Stimulated activated CD8-positive, alpha-beta memory T cell treated with anti-CD3 and anti-CD28 coated beads, Interleukin-4, amount 100 ng/mL, for 24 hours (primary cell): Measurements from ENCODE around the gene WAPL.
A peak's percentile ranks its signal among the peaks of the same experiment; 100 is the strongest.
"Not testable (repeated sequence)": the region's sequence is repeated elsewhere in the genome, so short reads cannot be mapped to it uniquely, and the experiment has no call there.

Experiments used
- DNase-seq: peaks from one replicate; pipeline ENCODE4 v3.0.0-alpha.2; 2020; ENCODE audit warnings: low read depth

The WAPL gene

DNA sequence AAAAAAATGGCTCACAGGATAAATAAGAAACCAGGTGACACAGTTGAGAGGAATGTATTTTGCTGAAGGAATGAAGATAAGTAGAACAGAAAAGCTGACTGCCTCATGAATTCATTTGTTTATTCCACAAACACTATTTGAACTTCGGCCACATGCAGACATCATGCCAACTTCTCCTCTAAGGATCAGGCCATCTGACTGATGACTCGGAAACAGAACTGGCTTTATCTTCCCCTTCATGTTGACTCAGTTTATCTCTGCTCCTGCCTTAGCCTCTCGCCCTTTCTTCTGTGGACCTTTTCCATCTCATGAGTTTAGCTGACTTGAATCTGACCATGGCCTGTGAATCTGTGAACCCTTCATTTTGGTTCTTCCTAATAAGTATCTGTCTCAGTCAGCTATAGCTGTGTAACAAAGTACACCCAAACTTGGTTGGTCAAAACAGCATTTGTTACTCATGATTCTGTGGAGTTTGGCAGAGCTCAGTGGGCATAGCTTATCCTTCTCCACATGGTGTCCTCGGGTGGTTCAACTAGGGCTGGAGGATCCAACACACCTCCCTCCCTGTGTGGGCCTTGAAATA is 111.0 kb downstream of the WAPL start:
- DNase-seq = no peak

DNA sequence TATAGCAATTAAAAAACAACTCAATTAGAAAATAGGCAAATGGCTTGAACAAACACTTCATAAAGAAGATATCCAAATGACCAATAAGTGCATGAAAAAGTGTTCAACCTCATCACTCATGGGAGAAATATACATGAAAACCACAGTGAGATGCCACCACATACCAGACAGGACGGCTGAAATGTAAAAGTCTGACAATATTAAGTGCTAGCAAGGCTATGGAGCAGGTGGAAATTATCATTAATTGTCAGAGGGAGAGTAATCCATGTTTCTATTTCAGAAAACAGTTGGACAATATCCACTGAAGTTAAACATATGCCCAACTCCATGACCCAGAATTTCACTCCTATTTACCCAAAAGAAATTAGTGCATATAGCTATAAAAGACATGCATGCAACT is 112.4 kb downstream of the WAPL start:
- DNase-seq = no peak

DNA sequence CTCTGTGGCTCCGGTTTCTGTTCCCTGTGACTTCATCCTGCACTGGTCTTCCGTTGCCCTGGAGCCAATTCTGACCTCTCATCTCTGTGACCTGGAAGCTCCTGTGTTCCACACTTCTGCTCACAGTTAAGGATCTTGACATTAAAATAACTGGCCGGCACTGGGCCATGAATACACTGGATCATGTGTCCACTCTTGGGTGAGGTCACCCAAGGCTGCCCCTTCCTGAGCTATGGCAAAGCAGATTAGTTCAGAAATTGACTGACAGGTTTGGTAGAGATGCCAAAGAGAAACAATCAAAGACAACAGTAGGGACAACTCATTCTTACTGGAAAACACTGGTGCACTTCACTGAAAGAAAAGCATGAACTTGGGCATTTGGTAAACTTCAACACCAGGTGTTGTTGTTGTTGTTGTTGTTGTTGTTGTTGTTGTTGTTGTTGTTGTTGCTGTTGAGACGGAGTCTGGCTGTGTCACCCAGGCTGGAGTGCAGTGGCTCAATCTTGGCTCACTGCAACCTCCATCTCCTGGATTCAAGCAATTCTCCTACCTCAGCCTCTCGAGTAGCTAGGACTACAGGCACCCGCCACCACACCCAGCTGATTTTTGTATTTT is 118.3 kb downstream of the WAPL start:
- DNase-seq = no peak

DNA sequence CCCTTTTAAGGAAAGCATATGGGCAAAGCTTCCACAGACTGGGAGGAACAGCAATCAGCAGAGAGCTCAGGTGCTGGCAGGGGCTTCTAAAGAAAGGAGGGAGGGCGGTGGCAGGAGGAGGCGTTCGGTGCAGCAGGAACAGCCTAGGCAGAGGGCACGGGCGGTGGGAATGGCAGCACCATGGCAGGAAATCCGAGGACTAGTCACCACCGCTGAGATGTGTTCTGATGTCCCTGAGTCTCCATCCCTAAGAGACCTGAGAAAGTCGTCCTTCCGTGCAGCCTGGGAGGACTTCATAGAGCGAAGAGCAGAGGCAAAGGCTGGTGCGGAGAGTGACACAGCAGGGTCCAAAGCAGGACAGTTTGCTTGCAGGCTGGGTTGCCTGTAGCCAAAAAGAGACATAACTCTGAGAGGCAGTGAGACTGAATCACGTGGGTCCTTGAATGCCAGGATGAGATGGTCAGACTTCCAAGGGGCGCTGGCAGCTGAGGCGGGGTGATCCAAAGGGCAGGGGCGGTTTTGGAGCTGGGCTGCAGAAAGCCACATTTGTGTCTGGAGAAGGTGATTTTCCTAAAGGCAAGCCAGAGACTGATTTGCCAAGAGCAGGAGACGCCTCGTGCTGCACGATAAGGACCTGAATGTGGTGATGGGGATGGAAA is 119.2 kb downstream of the WAPL start:
- no peak for DNase-seq

DNA sequence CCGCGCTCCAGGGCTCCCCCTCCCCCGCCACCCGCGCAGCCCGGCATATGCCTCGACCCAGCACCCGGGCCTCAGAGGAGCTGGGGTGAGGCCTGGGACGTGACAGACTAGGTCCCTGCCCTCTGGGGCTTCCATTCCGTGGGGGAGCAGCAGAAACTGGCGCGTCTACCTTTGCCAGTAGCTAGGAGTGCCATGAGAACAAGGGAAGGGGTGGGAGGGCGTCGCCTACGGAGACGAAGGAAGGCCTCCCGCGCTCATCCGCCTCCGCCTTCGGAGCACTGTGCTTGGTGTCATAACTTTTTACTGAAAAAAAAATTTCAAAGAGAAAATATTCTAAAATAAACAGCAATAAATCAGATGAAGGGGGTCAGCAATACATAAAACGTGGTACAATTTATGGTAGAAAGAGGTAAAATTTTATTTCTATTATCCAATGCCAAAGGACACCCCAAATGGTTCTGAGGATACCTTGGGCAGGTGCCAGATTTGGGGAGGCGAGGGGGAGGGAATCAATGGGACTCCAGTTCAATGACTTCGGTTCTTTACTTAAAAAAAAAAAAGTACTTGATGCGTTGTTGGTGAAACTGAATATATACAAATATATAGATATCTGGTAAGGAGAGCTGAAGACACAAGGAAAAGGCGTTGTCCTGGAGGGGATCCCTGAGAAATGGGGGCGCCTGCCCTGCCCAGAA is 119.9 kb downstream of the WAPL start:
- no peak for DNase-seq

DNA sequence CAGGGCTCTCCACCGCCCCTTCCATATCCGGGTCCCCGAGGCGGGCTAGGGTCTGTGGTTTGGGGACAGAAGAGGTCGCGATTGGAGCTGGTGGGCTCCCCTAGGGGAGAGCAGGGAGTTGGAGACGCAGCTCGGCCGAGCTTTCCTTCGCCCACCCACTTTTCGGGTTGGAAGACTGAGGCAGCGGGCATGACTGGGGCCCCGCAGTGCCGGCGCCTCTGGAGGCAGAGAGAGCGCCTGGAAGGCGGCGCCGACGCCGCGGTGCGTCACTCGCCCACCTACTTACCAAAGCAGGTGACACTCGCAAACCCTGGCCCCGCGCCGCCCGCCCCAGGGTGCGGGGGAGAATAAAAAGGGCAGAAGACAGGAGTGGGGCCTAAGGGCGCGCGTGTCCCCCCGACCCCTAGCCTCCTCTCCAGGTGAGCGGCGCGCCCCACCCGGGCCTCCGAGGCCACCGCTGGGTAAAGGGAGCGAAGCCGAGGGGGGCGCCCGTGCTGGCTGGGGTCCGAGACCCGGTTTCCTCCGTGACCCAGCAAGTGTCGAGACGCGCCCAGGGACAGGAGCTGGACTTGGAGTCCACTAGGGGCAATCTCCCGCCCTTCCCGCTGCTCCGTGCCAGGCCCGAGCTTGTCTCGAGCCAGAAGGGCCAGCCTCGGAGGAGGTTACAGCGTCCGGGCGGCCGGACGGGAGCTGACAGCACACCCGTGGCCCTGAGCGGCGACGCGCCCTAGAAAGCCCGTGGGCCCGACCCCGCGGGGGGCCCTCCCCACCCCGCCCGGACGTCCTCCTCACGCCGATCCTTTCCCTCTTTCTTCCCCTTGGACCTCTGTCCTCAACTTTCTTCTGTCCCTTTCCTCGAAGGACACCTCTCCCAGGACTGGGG is 120.6 kb downstream of the WAPL start:
- DNase-seq = peak; percentile 59

DNA sequence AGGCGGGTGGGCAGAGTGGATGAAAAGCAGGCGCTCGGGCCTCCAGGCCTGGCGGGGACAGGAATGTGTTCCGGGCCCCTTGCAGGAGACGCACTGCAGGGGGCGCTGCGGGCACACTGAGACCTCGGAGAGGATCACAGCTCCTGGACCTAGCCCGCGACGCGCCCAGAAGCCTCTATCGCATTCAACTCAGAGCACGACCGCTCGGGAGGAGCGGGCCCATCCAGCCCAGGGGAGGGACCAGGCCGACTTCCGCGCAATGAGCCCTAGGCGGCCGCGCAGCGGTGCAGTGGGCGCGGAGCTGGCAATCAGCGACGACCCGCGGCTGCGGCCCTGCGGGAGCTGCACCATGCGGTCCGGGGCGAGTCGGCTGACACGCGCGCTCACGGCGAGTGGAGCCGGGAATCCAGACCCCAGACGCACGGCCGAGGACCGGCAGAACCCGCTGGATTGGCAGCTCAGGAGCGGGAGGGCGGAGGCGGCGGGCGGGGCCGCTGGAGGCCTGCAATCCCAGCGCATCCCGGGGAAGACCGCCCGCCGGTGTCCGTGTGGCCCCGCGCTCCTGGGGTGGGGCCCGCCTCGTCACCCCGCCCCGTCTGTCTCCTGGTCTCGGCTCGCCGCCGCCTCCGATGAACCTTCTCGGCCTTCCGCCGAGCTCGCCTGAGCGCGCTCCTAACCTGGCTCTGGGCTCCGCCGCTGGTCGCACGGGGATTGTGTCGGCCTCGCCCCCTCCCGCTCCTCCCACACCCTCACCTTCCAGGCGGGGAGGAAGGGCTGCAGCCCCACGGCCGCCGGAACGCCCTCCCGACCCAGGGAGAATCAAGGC is 121.5 kb downstream of the WAPL start:
- peak; percentile 89 for DNase-seq

DNA sequence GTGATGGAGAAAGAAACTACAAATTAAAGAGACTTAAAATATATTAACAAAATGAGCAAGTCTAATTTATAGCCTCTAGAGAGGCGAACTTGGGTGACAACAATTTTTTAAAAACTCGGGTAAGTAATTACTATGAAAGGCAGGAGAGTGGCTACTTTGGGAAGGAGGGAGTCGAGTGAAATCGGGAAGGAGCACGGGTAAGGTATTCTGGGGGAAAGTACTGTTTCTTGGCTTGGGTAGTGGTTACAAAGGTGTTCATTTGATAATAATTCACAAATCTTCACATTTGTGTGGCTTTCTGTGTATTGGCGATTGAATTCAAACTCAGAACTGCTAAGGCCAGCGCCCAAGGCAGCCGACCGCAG is 122.1 kb downstream of the WAPL start:
- DNase-seq = no peak

DNA sequence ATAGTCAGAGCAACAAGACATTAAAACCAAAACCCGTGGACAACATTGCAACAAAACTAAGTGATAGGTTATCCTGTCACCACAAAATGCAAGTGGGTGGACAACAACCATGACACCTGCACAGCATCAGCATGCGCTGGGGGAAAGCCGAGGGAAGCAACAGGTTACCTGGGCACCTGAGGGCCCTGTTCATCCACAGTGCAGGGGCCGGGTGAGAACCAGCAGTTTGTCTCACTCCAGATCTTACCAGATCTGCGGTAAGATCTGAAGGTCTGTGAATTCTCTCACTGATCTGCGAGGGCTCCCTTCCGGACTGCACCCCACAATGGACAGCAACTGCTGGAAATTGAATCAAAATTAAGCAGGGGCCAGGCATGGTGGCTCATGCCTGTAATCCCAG is 124.5 kb downstream of the WAPL start:
- no peak for DNase-seq

DNA sequence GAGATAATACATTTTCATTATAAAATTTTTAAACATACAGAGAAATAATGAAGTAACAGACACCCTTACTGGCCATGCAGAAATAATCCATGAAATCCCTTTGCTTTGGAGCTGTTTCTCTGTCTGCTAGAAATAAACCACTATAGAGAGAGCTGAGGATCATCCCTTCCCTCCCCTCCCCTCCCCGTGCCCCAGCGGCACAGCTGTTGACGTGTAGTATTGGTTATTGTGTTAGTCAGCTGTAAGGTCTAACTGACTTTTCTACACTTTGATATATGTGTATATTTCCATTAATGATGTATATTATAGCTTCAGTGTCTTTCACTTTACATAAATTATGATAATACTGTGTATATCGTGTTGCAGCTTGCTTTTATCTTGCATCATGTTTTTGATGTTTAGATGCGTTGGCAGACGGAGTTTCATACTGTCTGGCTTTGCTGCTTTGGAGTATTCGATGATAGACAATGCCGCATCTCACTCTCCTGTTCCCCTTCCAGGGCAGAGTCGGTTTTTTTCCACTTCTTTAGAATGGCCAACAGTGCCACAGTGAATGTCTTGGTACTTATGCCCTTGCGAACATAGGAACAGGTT is 127.6 kb downstream of the WAPL start:
- no peak for DNase-seq

DNA sequence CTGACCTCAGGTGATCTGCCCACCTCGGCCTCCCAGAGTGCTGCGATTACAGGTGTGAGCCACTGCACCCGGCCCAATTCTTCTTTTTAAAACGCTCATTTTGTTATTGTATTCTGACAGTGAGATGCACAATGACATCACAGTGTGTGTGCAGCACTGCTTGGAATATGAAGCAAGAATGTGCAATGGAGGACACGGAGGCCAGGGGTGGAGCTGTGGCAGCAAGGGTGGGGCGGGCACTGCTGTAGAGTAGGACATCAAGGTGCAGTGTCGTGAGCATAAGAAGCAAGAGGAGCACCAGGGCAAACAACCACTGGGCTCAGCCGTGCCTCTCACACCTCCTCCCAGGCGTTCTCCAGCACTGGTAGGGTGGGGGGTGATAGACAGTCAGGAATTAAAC is 128.2 kb downstream of the WAPL start:
- DNase-seq = no peak

DNA sequence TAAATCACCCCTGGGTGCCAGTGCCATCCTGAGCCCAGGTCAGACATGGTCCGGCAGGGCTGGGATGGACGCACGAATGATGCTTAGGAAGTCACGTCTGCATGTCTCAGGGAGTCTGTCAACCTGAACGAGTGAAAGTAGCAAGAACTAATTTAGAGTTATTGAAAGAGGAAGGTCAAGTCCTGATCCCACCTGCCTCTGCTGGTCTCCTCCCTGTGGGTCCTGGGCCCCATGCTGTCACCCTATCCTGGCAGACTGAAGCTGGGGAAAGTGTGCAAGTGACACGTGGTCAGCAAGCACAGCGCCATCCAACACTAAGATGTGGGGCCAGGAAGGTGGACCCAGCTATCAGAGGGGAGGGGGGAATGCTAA is 128.9 kb downstream of the WAPL start:
- DNase-seq = no peak

DNA sequence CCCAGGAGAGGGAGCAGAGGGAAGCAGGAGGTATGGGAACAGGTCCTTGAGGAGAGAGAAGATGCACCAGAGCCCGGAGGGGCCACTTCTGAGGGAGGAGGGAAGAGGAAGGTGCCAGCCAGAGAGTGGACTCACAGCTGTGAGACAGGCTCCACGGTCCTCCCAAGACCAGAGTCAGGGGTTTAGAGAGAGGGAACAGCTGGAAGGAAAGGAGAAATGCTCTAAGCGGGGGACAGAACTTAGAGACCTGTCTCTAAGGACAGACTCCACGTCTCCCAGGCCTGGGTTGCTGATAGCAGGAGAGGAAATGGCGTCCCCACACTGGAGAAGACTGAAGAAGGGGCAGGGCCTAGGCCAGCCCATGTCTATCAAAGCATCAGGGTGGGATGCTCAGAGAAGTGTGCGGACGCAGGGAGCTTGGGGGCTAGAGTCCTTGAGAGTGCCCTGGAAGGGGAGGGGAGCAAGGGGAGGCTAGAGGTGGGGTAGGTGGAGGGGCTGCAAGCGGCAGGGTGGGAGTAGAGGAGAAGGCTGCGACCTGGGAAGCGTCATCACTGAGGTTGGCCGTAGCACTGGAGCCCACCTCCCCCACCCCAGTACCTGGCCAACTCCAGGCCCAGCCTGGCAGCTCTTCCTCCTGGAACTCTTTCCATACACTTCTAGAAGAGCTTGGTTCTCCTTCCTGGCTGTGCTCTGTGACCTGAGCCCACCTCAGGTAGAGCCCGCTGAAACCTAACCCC is 129.4 kb downstream of the WAPL start:
- no peak for DNase-seq

DNA sequence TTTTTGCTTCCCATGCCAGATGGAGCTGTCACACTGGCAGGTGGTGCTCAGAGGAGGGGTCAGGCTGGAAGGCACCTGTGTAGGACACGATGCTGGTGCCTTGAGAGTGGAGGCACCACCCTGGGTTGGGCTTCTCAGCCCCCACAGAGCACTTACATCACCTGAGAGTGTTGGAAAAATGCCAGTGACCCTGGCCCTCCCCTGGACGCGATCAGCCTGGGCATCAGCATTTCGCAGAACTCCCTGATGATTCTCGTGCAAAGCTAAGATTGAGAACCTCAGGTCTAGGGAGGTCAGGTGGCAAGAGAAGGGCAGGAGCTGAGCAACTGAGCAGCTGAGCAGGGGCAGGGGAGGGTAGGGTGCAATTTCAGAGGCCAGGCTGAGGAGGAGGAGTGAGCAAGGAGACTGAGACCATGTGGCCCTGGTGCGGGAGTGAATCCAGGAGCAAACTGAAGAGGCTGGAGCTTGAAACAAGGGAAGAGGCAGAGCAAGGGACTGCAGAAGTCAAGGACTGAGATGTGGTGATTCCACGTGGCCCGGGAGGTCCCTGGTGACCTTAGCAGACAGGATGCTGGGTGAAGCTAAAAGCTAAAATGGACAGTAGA is 130.3 kb downstream of the WAPL start:
- DNase-seq = no peak

DNA sequence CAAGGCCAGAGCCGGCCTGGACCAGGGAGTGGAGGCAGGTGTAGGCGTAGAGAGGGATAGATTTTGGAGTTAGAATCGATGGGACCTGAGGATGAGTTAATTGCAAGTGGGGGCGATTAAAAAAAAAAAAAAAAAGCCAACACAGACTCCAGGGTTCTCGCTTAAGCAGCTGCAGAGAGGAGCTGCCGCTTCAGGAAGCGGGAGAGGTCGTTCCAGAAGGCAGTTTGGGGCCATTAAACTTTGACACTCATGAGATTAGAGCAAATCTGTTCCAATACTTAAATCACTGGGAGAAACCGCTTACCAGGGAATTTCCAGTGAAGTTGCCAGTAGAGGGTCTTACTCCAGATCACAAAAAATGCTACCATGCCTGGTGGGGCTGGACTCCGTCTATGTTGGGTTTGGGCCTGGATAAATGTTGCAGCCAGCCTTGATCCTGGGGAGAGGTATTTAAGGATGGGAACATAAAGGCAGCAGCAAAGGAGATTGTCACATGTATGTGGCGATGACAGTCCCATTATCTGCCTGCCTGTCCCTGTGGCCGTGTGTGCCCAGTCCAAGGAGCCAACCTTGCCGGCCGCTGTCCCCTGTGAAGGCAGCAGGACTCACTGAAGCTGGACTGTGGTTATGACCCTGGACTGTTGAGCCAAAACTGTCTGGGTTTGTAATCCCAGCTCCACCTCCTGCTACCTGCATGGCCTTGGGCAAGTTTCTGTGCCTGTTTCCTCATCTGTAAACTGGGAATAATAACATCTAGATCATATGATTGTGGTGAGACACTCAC is 131.1 kb downstream of the WAPL start:
- no peak for DNase-seq

DNA sequence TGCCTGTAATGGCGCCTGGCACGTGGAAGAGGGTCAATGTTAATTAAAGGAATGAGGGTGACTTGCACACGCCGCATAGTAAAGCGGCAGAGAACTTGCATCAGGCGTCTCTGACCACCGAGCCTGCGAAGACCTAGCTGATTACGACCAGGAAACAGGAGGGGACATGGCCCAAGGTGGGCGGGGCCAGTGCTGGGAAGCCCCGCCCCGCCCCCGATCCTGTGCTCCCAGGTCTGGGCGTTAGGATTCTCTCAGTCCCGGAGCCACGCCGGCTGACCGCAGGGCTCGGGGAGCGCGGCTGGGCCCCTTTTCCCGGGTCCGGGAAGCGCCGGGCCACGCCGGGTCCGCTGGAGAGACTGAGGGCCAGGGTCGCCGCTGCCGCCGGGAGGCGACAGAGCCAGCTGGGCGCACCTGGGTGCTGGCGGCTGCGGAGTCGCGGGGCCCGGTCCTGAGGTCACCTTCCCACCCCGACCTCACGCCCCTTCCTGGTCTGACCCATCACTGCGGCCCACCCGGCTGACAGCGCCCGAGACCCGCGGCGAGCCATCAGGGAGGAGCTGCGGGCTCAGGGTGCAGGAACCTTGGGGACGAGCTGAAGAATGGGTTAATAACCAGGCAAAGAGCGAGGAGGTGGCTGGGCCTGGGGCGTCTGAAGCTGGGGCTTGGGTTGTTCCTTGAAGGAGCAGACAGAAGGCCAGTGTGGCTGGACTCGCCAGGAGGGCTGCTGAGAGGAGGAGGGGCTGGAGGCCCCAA is 132.0 kb downstream of the WAPL start:
- DNase-seq = no peak

DNA sequence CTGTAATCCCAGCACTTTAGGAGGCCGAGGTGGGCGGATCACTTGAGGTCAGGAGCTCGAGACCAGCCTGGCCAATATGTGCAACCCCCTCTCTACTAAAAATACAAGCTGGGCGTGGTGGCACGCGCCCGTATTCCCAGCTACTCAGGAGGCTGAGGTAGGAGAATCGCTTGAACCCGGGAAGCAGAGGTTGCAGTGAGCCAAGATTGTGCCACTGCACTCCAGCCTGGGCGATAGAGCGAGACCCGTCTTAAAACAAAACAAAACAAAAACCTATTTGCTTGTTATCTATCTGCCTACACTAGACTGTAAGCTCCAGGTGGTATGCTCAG is 132.5 kb downstream of the WAPL start:
- DNase-seq = not testable (repeated sequence)

DNA sequence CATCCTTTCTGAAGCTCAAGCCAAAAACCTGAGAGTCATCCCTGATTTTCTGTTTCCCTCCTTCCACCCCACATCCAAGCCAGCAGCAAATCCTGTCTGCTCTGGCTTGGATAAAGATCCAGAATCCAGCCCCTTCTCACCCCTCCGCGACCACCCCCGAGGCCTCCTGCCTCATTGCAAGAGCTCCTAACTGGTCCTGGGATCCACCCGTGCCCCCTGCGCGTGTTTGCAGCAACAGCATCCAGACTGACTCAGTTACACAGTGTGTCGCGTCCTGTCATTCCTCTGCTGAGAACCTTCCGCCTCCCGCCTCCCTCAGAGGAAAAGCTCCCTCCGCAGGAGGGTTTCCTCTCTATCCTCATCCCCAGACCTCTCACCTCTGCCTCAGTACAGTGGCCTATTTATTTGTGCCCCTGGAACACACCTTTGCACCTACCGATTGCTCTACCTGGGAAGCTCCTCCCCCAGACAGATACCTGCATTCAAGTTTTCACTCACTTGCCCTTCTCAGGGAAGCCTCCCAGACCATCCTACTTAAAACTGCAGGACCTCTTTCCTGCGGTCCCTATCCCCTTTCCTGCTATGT is 133.4 kb downstream of the WAPL start:
- DNase-seq = no peak
